ENCODE data around the gene ADGRD1. TPM values are rescaled to one million over a fixed set of nuclear protein-coding genes. Genes with fewer than 3 reads are reported as not detected.

ADGRD1 gene
- total RNA-seq, 1 experiment from 2014 or later = 0.77 TPM

DNA sequence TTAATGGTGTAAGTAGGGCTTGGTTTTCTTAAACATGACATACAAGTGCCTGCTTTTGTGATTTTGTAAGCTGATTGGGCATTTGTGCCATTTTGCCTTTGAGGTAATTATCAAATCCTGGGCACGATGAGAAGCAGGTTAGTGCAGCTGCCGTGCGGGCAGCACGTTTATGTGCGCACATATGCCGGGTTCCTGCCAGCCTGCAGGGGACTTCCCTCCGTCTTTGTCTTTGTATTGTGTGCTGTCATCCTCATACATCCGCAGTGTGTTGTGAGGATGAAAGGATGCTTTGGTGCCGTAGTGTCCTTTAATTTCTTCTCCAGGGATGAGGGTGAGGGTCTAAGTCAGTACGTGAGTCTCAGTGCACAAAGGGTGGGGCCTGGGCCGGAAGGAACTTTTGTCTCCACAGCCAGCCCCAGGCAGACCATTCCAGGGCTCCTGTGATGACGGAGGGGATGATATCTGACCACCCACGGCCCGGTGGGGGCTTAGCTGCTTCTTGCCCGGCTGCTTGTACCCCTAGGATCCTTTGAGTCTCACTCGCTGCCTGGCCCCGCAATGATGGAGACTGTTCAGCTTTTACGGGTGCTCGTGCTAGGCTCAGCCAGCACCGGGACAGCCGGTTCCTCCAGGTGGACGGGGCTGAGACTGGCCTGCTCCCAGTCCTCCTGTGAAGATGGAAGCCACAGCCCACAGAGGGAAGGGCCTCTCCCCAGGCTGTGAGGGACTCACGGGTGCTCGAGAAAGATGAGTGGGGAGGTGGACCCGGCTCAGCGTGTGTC, 54.6 kb downstream of the ADGRD1 start:
- Mint-ChIP-seq H3K4me3 (no peak overlapping the region), H3K9me3 (no peaks in the 10 kb centered on the region), H3K36me3 (no peaks in the 10 kb centered on the region), H3K4me1 (no peaks in the 10 kb centered on the region), H3K27me3 (ENCODE audit: low read depth) (no peaks in the 10 kb centered on the region), H3K27ac (no peak overlapping the region)
- CTCF ChIA-PET = no interaction called here
- DNase-seq (ENCODE audit: low spot score) (no peak), ATAC-seq (no peak)
- no peak for TF ChIP-seq ZNF219 (CRISPR knock-in tag; IDR thresholded peaks at IDR 0.05; ENCODE audit: borderline replicate concordance)
- POLR2A ChIA-PET = no interaction called here

- DNase-seq (ENCODE audit: low spot score) (no peak), ATAC-seq (no peak)
- TF ChIP-seq ZNF512 (CRISPR knock-in tag; IDR thresholded peaks at IDR 0.05; ENCODE audit: borderline replicate concordance) (no peak), STAT6 (CRISPR knock-in tag; conservative IDR thresholded peaks at IDR 0.05; ENCODE audit: low read depth) (no peak), ATF1 (CRISPR knock-in tag; IDR thresholded peaks at IDR 0.05) (no peak), TCF7 (CRISPR knock-in tag; IDR thresholded peaks at IDR 0.05; ENCODE audit: low read depth) (no peak), MXD4 (CRISPR knock-in tag; IDR thresholded peaks at IDR 0.05; ENCODE audit: borderline replicate concordance) (no peak), SP1 (CRISPR knock-in tag; conservative IDR thresholded peaks at IDR 0.05) (no peak), GABPB1 (CRISPR knock-in tag; IDR thresholded peaks at IDR 0.05) (no peak), NR1H2 (CRISPR knock-in tag; IDR thresholded peaks at IDR 0.05) (no peak), HMGA2 (CRISPR knock-in tag; IDR thresholded peaks at IDR 0.05) (no peak)
- TF ChIP-seq, protein P1, sequence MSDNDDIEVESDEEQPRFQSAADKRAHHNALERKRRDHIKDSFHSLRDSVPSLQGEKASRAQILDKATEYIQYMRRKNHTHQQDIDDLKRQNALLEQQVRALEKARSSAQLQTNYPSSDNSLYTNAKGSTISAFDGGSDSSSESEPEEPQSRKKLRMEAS (CRISPR knock-in tag; IDR thresholded peaks at IDR 0.05) = no peak
- H3K27me3 Mint-ChIP-seq (ENCODE audit: low read depth) = no peaks in the 10 kb centered on the region
- CTCF ChIA-PET = no interaction called here
- H3K9me3 Mint-ChIP-seq = no peaks in the 10 kb centered on the region
- H3K4me3 Mint-ChIP-seq = no peak overlapping the region
- H3K36me3 Mint-ChIP-seq = no peaks in the 10 kb centered on the region
- no peaks in the 10 kb centered on the region for H3K4me1 Mint-ChIP-seq
- H3K27ac Mint-ChIP-seq = peak overlapping the region; percentile 5; the same call in 1 of the 2 replicates
- POLR2A ChIA-PET = no interaction called here
Measured at GRCh38 chr12:131008913-131009270, 55.2 kb downstream of the ADGRD1 start.

DNA sequence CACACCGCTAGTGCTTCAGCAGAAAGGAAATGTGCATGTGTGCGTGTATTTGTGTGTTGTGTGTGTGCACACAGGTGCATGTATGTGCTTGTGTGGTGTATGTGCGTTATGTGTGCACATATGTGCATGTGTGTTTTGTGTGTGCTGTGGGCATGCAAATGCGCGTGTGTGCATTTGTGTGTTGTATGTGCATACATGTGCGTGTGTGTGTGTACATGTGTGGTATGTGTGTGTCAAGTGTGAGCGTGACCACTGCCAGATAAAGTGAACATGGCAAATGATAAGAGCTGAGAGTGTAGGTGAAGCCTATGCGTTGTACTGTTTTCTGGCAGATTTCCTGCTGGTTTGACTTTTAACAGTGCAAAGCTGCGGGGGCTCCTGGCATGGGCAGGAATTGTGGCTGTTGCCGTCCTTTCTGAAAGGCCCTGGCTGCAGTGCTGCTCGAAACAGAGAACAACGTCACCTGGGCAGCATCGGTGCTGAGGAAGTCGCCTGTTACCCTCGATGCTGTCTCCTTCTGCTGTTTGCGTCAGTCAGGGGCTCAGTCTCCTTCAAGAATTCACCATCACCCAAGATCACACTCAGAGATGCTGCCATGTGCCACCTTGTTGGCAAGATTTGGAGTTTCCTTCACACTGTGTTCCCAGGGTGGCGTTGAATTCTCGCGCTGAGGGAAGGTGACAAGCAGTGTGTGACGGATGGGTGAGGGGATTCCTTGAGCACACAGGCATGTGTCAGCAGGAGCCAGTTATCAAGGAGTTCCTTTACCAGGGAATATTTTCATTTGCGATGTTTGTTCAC, 56.1 kb downstream of the ADGRD1 start:
- Mint-ChIP-seq H3K9me3 (no peaks in the 10 kb centered on the region), H3K36me3 (no peaks in the 10 kb centered on the region), H3K27me3 (ENCODE audit: low read depth) (no peaks in the 10 kb centered on the region), H3K4me3 (no peak overlapping the region), H3K27ac (no peak overlapping the region; the same call in 1 of the 2 replicates), H3K4me1 (no peaks in the 10 kb centered on the region)
- ChIA-PET POLR2A (no interaction called here), CTCF (no interaction called here)
- DNase-seq (ENCODE audit: low spot score) = no peak
- ATAC-seq = no peak
- TF ChIP-seq SMAD4 (CRISPR knock-in tag; IDR thresholded peaks at IDR 0.05) (no peak), MYBL2 (CRISPR knock-in tag; IDR thresholded peaks at IDR 0.05) (no peak), ZNF219 (CRISPR knock-in tag; IDR thresholded peaks at IDR 0.05; ENCODE audit: borderline replicate concordance) (no peak), NR2C2 (CRISPR knock-in tag; IDR thresholded peaks at IDR 0.05) (no peak), TP53 (CRISPR knock-in tag; IDR thresholded peaks at IDR 0.05) (no peak), PRRX2 (CRISPR knock-in tag; IDR thresholded peaks at IDR 0.05) (no peak), EMX1 (CRISPR knock-in tag; IDR thresholded peaks at IDR 0.05) (no peak), NFE2L1 (CRISPR knock-in tag; IDR thresholded peaks at IDR 0.05) (no peak), IRF1 (CRISPR knock-in tag; IDR thresholded peaks at IDR 0.05) (no peak), ZNF532 (CRISPR knock-in tag; IDR thresholded peaks at IDR 0.05; ENCODE audit: borderline replicate concordance) (no peak)
- TF ChIP-seq, protein P1 (CRISPR knock-in tag; IDR thresholded peaks at IDR 0.05) = no peak
- TF ChIP-seq, protein P2, sequence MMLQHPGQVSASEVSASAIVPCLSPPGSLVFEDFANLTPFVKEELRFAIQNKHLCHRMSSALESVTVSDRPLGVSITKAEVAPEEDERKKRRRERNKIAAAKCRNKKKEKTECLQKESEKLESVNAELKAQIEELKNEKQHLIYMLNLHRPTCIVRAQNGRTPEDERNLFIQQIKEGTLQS (CRISPR knock-in tag; conservative IDR thresholded peaks at IDR 0.05) = no peak

All from WTC11 (cell line).